H9 (cell line): ENCODE measurements around the gene IPO11. TPM values are rescaled to one million over a fixed set of nuclear protein-coding genes. Genes with fewer than 3 reads are reported as not detected.
"Not testable (repeated sequence)": the region's sequence is repeated elsewhere in the genome, so short reads cannot be mapped to it uniquely, and the experiment has no call there.

ENCODE experiments used
- DNase-seq: peaks from one replicate; pipeline ENCODE4 v3.0.0-alpha.2; 2017
- H2AFZ ChIP-seq: one replicate; pipeline ENCODE4 v1.6.1; 2013; ENCODE audit warnings: mild to moderate bottlenecking, low read length, control low read depth, moderate library complexity
- H2AK5ac ChIP-seq: 2 replicates; pipeline ENCODE4 v1.6.1; 2013; ENCODE audit warnings: low read length, control low read depth, mixed read lengths; ENCODE audit not compliant: insufficient read length
- H2BK120ac ChIP-seq: one replicate; pipeline ENCODE4 v1.6.1; 2013; ENCODE audit warnings: low read depth, mild to moderate bottlenecking, low read length, control low read depth, inconsistent platforms; ENCODE audit not compliant: poor library complexity, severe bottlenecking
- H2BK12ac ChIP-seq: 2 replicates; pipeline ENCODE4 v1.6.1; 2013; ENCODE audit warnings: low read length, control low read depth, mixed read lengths, low read depth; ENCODE audit not compliant: insufficient read length
- H2BK15ac ChIP-seq: 2 replicates; pipeline ENCODE4 v1.6.1; 2013; ENCODE audit warnings: low read depth, low read length, control low read depth
- H2BK20ac ChIP-seq: one replicate; pipeline ENCODE4 v1.6.1; 2013; ENCODE audit warnings: low read depth, mild to moderate bottlenecking, low read length, control low read depth, inconsistent platforms; ENCODE audit not compliant: poor library complexity, severe bottlenecking
- H2BK5ac ChIP-seq: 2 replicates; pipeline ENCODE4 v1.6.1; 2013; ENCODE audit warnings: low read length, control low read depth, mixed read lengths; ENCODE audit not compliant: insufficient read length
- H3K14ac ChIP-seq: 2 replicates; pipeline ENCODE4 v1.6.1; 2013; ENCODE audit warnings: low read length, control low read depth; ENCODE audit not compliant: insufficient read depth
- H3K18ac ChIP-seq: 2 replicates; pipeline ENCODE4 v1.6.1; 2013; ENCODE audit warnings: low read depth, mild to moderate bottlenecking, mixed read lengths, low read length, control low read depth; ENCODE audit not compliant: insufficient read length
- H3K23ac ChIP-seq: 2 replicates; pipeline ENCODE4 v1.6.1; 2013; ENCODE audit warnings: low read length, control low read depth, mixed read lengths, low read depth; ENCODE audit not compliant: insufficient read length
- H3K23me2 ChIP-seq: 2 replicates; pipeline ENCODE4 v1.6.1; 2013; ENCODE audit warnings: low read depth, mild to moderate bottlenecking, mixed read lengths, low read length, control low read depth; ENCODE audit not compliant: insufficient read length, poor library complexity, severe bottlenecking
- H3K27ac ChIP-seq: 2 replicates; pipeline ENCODE4 v1.5.1; 2013; ENCODE audit warnings: low read length, control low read depth, mixed read lengths, low read depth; ENCODE audit not compliant: insufficient read length
- H3K27me3 ChIP-seq: 2 replicates; pipeline ENCODE4 v1.6.1; 2013; ENCODE audit warnings: low read length, control low read depth, inconsistent platforms; ENCODE audit not compliant: insufficient read depth
- H3K4ac ChIP-seq: 2 replicates; pipeline ENCODE4 v1.6.1; 2013; ENCODE audit warnings: low read depth, mild to moderate bottlenecking, control low read depth, inconsistent platforms, low read length, moderate library complexity
- H3K4me1 ChIP-seq: 2 replicates; pipeline ENCODE4 v1.6.1; 2013; ENCODE audit warnings: low read length, control low read depth, inconsistent platforms; ENCODE audit not compliant: insufficient read depth
- H3K4me2 ChIP-seq: 2 replicates; pipeline ENCODE4 v1.6.1; 2013; ENCODE audit warnings: low read length, control low read depth, mixed read lengths; ENCODE audit not compliant: insufficient read length, insufficient read depth
- H3K56ac ChIP-seq: 2 replicates; pipeline ENCODE4 v1.6.1; 2013; ENCODE audit warnings: low read depth, mild to moderate bottlenecking, mixed read lengths, low read length, control low read depth; ENCODE audit not compliant: insufficient read length
- H3K79me1 ChIP-seq: 2 replicates; pipeline ENCODE4 v1.6.1; 2013; ENCODE audit warnings: low read depth, mild to moderate bottlenecking, moderate library complexity, low read length, control low read depth, inconsistent platforms; ENCODE audit not compliant: insufficient read depth, poor library complexity, severe bottlenecking
- H3K79me2 ChIP-seq: 2 replicates; pipeline ENCODE4 v1.6.1; 2013; ENCODE audit warnings: low read length, control low read depth, inconsistent platforms; ENCODE audit not compliant: insufficient read depth
- H3K9ac ChIP-seq: 2 replicates; pipeline ENCODE4 v1.6.1; 2013; ENCODE audit warnings: low read length, control low read depth, mixed read lengths; ENCODE audit not compliant: insufficient read length; ENCODE audit errors: extremely low read depth
- H3K9me3 ChIP-seq: one replicate; pipeline ENCODE4 v1.6.1; 2013; ENCODE audit warnings: low read depth, low read length, inconsistent platforms; ENCODE audit not compliant: control insufficient read depth
- H3T11ph ChIP-seq: one replicate; pipeline ENCODE4 v1.6.1; 2013; ENCODE audit warnings: mild to moderate bottlenecking, low read length, control low read depth, inconsistent platforms
- H4K20me1 ChIP-seq: one replicate; pipeline ENCODE4 v1.6.1; 2013; ENCODE audit not compliant: control insufficient read depth, insufficient read length, insufficient read depth
- H4K5ac ChIP-seq: 2 replicates; pipeline ENCODE4 v1.6.1; 2013; ENCODE audit warnings: low read depth, mild to moderate bottlenecking, mixed read lengths, low read length, control low read depth; ENCODE audit not compliant: insufficient read length
- H4K8ac ChIP-seq: replicated peaks from 2 replicates; pipeline ENCODE4 v1.6.1; 2013; ENCODE audit warnings: low read length, control low read depth, mixed read lengths, low read depth; ENCODE audit not compliant: insufficient read length
- H4K91ac ChIP-seq: 2 replicates; pipeline ENCODE4 v1.6.1; 2013; ENCODE audit warnings: low read depth, mild to moderate bottlenecking, moderate library complexity, mixed read lengths, low read length, control low read depth; ENCODE audit not compliant: insufficient read length
- H3K27ac Mint-ChIP-seq, 3 experiments: 2 replicates in 2 of 3; 3 replicates in 1 of 3; pipeline ENCODE4 v1.8.0; 2020 to 2021; ENCODE audit warnings: mixed read lengths in 3 of 3, mild to moderate bottlenecking in 1 of 3, moderate library complexity in 1 of 3
- H3K27me3 Mint-ChIP-seq: 2 replicates; pipeline ENCODE4 v1.8.0; 2021; ENCODE audit warnings: low read depth, mild to moderate bottlenecking, moderate library complexity, mixed read lengths
- H3K36me3 Mint-ChIP-seq, 3 experiments: 2 replicates in 2 of 3; 3 replicates in 1 of 3; pipeline ENCODE4 v1.8.0; 2020 to 2021; ENCODE audit warnings: low read depth in 3 of 3, mixed read lengths in 3 of 3; ENCODE audit not compliant: insufficient read depth in 1 of 3
- H3K4me1 Mint-ChIP-seq, 2 experiments: 2 replicates each; pipeline ENCODE4 v1.8.0; 2020; ENCODE audit warnings: mixed read lengths in 2 of 2
- H3K4me3 Mint-ChIP-seq, 2 experiments: 2 replicates in 1 of 2; 3 replicates in 1 of 2; pipeline ENCODE4 v1.8.0; 2020 to 2021; ENCODE audit warnings: mild to moderate bottlenecking in 2 of 2, mixed read lengths in 2 of 2, moderate library complexity in 1 of 2
- H3K9me3 Mint-ChIP-seq, 2 experiments: 2 replicates in 1 of 2; 3 replicates in 1 of 2; pipeline ENCODE4 v1.8.0; 2020; ENCODE audit warnings: mild to moderate bottlenecking in 2 of 2, mixed read lengths in 2 of 2, moderate library complexity in 1 of 2
- CTCF ChIP-seq: fragments of 200-600 bp; sonication (generic); conservative IDR thresholded peaks from 3 replicates; pipeline ENCODE4 v1.8.0; 2021; ENCODE audit warnings: antibody characterized with exemption, mild to moderate bottlenecking
- WGBS: extraction: QIAGEN DNeasy Blood & Tissue Kit; methylation state at CpG from one replicate; pipeline ENCODE4 v1.1.7; 2013; ENCODE audit warnings: missing lambda C conversion rate, low lambda C conversion rate, mixed read lengths; ENCODE audit not compliant: insufficient read length; ENCODE audit errors: extremely low coverage; 5-methylcytosine and 5-hydroxymethylcytosine counted together
- total RNA-seq: library from RNA; stranded (reverse); gene quantifications from 2 replicates; pipeline ENCODE4 v1.2.1, GENCODE V29; 2021

Gene IPO11
- total RNA-seq, 1 experiment from 2014 or later = 63.0 TPM

GRCh38 chr5:62506659-62507460 lies 94.3 kb downstream of the IPO11 start:
- Histone ChIP-seq H2BK20ac (no peak overlapping the region), H3K4me1 (no peaks in the 10 kb centered on the region), H3K79me1 (no peaks in the 10 kb centered on the region), H3K4me2 (no peak overlapping the region), H3K56ac (no peak overlapping the region), H4K91ac (no peak overlapping the region), H2BK120ac (no peak overlapping the region), H2AFZ (no peak overlapping the region), H3K9me3 (no peaks in the 10 kb centered on the region), H2AK5ac (no peak overlapping the region), H3K23me2 (no peaks in the 10 kb centered on the region), H3K4ac (no peak overlapping the region), H3K14ac (no peak overlapping the region), H4K20me1 (no peaks in the 10 kb centered on the region), H3K79me2 (no peaks in the 10 kb centered on the region), H2BK12ac (no peak overlapping the region), H3K27me3 (no peaks in the 10 kb centered on the region), H2BK15ac (no peak overlapping the region), H4K8ac (no peak overlapping the region), H3K27ac (no peak overlapping the region), H3K18ac (no peak overlapping the region), H4K5ac (no peak overlapping the region), H3K23ac (no peak overlapping the region), H3T11ph (no peak overlapping the region), H2BK5ac (no peak overlapping the region), H3K9ac (no peak overlapping the region)
- no peaks in the 10 kb centered on the region; a peak in 1 of 5 replicates for H3K9me3 Mint-ChIP-seq
- DNase-seq = no peak
- H3K4me3 Mint-ChIP-seq = no peak overlapping the region
- TF ChIP-seq CTCF = no peak
- H3K36me3 Mint-ChIP-seq = peaks cover 13 to 37% (median 34%) of the 10 kb centered on the region in 3 experiments
- no peaks in the 10 kb centered on the region for H3K4me1 Mint-ChIP-seq
- no peak overlapping the region for H3K27ac Mint-ChIP-seq
- no CpG with 5 or more reads among the region's 5 CpGs for WGBS
- no peaks in the 10 kb centered on the region for H3K27me3 Mint-ChIP-seq

DNA sequence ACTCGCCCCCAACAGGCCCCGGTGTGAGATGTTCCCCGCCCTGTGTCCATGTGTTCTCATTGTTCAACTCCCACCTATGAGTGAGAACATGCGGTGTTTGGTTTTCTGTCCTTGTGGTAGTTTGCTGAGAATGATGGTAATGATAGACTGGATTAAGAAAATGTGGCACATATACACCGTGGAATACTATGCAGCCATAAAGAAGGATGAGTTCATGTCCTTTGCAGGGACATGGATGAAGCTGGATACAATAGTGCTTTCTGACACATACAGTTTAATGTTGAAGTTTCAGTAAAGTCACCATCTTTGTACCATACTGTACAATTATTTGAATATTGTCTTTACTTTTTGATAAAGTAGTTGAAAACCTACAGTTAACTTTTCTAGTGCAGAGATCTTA lies 96.2 kb downstream of the IPO11 start:
- not testable (repeated sequence) for H3K14ac ChIP-seq, H3K18ac ChIP-seq, H3K9me3 Mint-ChIP-seq, H3K56ac ChIP-seq, H3K23me2 ChIP-seq, H3K4me2 ChIP-seq, H2BK5ac ChIP-seq, H4K5ac ChIP-seq, H3K27me3 Mint-ChIP-seq, H3K4ac ChIP-seq, H4K20me1 ChIP-seq, H3K9me3 ChIP-seq, H4K8ac ChIP-seq, H3K79me1 ChIP-seq, DNase-seq, H3T11ph ChIP-seq, H3K9ac ChIP-seq, H3K27ac ChIP-seq, H2AFZ ChIP-seq, H3K4me1 Mint-ChIP-seq, H3K4me3 Mint-ChIP-seq, H2BK15ac ChIP-seq, H2AK5ac ChIP-seq, H4K91ac ChIP-seq, H2BK20ac ChIP-seq, H3K23ac ChIP-seq, H2BK120ac ChIP-seq, H3K79me2 ChIP-seq, H3K27ac Mint-ChIP-seq, H3K4me1 ChIP-seq, H3K27me3 ChIP-seq, H2BK12ac ChIP-seq
- no CpG with 5 or more reads among the region's 5 CpGs for WGBS
- peaks cover 13 to 37% (median 34%) of the 10 kb centered on the region in 3 experiments for H3K36me3 Mint-ChIP-seq
